HG03103 (cell line): Measurements from ENCODE around the gene PDE9A.

Experiments
- ATAC-seq: cut with Tn5 transposase; IDR thresholded peaks from one replicate; pipeline ENCODE4 v1.9.1; 2021; ENCODE audit warnings: low read depth; ENCODE audit not compliant: unreplicated experiment

PDE9A gene

DNA sequence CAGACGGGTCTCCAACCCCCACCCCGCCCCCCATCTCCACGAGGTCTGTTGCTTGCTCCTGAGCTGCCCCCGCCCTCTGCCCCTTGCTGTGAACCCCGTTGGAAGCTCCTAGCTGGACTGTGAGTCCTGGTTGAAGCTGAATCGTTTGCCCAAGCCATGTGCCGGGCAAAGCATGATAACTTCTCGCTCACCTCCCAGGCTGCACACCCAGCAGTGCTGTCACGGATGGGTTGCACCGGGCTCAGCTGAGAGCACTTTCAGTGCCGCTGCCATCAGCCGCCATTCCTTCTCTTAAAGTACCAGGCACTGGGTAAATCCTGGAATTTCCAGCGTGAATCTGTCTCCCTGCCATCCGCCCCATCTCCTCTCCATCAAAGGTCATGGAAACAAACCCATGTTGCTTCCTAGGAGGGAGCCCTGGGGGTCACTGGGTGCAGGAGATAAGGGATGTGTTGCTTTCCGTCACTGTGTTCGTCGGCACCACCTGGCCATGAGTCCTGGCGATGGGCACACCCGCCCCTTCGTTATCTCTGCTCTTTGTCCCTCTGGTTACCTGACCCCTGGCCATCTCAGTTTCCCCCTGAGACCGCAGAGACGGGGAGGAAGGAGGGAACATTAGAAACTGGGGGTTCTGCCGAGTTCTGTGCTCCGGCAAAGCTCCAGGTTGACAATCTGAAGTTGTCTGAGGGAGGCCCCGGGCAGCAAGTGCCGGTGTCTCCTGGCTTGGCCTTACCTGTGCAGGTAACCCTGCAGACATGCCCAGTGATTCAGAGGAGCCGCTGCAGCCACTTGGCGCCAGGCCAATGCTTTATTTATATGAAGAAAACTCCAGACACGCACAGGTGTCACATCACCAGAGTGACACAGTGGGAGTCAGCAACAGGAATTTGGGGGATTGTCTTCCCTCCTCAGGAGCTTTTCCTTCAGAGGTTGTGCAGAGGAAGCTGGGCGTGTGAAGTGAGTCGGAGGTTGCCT is 2.7 kb downstream of the PDE9A start:
- ATAC-seq = no peak

DNA sequence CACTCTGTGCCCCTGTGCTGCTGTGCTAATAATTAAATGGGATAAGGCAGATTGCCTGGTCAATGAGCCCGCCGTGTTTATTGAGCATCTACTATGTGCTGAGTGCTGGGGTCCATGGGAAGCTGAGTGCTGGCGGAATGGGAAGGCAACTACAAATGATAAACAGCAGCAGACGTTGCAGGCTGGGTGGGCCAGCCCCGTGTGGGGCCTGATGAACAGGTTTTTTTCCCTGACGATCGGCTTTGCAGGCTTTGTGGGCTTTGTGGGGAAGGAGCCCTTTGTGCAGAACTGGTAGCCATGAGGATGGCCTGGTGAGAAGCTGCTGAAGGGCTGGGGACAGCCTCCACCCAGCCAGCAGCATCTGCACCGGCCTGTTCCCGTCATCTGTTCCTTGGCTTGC is 3.5 kb downstream of the PDE9A start:
- no peak for ATAC-seq

DNA sequence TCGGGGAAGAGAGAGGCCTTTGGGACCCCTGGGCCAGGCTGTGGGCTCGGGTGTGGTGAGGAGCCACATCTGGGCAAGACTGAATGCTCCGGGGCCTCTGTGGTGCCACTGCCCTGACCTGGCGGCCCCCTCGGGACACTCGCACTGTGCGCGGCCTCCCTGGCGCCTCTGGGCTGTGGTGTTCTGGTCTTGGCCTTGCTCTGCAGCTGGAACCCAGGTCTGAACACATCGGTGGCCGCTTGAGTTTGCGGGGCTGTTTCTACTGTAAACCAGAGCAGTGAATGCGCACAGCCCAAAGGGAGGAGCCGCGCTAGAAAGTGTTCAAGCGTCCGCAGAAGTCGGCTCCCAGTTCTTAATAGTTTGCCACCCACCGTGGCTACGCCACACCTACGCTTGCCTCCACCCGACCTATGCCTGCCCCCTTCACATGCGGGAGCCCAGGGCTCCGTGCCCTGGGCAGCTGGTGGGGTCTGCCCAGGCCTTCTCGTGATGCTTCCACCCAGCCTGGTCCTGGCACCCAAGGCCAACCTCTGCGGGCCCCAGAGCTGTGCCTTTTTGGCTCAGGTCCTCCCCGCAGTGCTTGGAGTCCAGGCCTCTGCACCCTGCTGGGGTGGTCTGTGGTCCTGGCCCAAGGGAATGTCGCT is 4.4 kb downstream of the PDE9A start:
- ATAC-seq = no peak

DNA sequence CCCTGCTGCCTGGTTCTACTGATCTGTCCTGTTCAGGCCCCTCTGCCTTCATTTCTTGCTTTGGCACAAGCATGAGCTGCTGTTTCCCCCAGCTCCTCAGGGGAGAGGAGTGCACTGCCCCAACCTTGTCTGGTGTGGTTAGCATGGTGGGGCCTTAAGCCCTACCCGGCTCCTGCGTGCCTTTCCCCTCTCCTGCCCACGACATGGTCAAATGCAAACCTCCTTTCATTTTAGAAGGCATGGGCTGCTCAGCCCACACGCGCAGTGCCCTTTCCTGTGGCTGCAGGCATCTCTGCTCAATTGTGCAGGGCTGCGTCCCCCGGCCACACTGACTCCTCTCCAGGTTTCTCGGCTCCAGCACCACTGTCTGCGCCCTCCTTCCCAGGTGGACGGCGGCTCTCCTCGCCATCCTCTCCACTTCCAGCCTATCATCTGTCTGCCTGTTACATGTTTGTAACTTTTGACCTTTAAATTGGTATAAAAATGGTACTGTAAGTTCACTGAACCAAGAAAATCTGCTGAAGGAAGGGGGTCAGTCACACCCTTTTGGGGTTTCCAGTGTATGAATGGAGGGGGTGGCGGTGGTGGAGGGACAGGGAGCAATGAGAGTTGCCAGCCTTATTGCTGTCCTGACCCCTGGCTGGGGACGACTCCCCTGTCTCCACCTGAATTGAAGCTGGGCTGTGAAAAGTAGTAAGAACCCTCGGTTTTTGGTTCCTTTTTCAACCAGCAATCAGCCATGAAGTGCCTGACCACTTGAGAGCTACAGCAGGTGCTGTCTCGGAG is 5.1 kb downstream of the PDE9A start:
- ATAC-seq = no peak

DNA sequence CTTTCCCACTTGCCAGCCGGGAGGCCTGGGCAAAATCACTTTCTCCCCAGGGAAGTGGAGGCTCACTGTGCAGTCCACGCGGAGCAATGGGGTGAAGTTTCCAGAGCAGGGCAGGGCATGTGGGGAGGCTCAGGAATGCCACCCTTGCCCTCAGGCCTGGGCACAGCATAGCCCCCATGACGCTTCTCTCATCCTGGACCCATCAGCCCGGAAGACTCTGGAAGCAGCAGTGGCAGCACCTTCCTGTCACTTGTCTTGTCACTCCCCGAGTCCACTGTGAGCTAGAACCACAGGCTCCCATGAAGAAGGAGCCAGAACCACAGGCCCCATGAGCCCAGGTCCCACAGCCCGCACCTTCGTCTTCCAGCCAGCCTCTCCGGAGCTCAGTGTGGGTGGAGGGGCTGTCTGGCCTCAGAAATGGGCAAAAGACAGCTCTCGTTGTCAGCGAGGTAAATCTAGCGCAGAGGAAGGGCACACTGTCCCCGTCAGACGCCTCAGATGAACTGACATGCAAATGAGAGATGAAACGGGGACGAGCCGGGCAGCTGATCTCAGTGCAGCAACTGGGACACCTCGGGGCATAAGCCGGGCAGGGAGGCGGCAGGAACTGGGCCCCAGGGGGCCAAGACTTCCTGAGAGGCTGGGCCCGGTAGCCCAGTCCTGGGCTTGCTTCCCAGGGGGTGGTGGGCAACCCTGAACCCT is 6.1 kb downstream of the PDE9A start:
- ATAC-seq = no peak

DNA sequence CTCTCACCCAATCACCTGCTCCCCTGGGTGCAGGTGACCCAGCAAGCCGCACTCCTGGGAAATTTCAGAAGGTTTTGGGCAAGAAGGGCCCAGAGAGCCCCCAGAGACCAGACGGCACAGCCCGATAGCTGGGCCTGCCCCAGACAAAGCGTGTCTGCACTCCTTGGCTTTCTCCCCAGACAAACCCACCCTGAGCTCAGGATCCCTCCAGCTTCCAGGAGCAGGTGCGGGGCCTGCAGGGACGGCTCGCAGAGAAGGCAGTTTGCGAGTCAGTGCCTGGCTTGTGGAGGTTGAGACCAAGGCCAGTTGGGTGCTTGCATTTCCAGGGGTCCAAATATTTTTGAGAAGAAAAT is 6.7 kb downstream of the PDE9A start:
- ATAC-seq = no peak

DNA sequence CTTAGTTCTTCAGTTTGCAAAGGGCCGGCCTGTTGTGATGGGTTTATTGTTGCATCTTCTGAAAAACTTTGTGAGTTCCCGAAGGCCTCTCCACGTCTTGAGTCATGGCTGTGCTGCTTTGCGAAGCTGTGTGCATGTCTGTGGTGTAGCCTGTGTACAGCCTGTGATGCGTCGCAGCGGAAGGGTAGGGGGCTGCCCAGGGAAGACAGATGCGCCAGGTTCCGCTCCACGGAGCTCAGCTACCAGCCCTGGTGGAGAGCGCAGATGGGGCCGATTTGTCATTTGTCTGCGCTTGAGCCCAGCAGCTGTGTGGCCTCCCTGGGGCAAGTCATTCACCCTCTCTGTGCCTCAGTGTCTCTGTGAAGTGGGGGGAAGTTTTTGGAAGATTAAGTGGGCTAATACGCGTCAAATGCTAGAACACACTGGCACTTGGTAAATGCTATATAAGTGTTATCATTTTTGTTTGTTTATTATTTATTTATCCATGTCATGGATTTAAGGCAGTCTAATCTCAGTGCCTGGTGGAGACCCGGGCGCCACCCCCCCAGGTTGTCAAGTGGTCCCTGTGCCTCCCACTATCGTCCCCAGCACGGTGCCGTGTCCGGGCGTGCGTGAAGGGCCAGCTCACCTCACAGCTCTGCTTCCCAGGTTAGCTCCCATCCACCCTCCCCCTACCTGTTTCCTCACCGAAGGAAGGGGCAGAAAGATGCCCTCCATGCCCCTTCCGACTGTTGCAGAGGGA is 8.4 kb downstream of the PDE9A start:
- ATAC-seq = no peak

DNA sequence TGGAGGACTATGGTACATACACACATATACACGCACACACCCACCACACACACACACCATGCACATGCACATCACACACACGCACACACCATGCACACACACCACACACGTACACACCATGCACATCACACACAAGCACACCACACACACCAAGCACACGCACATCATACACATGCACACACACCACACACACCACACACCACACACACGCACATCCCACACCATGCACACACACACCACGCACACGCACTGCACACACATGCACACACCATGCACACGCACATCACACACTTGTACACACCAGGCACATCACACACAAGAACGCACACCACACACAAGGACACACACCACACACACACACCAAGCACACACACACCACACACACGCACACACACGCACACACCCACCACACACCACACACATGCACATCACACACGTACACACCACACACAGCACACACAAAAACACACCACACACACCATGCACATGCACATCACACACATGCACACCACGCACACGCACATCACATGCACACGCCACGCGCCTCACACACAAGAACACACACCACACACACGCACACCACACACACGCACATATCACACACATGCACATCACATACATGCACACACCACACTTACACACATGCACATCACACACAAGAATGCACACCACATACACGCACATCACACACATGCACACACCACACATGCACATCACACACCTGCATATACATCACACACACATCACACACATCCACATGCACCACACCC is 9.2 kb downstream of the PDE9A start:
- ATAC-seq = no peak

DNA sequence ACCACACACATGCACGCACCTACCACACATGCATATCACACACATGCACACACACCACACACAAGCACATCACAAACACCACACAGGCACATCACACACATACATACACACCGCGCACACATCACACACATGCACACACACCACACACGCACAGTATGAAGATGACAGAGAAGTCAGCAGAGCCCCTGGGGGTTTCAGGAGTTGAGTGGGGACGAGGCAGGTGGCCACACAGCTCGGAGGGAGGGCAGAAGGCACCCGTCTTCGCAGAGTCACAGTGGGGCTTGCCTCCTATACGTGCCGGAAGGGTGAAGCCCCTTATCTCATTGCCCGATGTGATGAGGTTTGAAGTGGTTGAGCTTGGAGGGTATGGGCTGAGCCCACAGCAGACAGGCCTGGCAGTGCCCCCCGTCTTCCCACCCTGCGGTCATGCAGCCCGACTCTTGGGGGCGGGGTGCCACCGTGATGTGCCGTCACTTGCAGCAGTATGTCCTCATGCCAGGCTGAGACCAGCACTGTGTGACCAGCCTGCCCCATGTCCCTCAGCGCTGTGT is 9.9 kb downstream of the PDE9A start:
- ATAC-seq = no peak

DNA sequence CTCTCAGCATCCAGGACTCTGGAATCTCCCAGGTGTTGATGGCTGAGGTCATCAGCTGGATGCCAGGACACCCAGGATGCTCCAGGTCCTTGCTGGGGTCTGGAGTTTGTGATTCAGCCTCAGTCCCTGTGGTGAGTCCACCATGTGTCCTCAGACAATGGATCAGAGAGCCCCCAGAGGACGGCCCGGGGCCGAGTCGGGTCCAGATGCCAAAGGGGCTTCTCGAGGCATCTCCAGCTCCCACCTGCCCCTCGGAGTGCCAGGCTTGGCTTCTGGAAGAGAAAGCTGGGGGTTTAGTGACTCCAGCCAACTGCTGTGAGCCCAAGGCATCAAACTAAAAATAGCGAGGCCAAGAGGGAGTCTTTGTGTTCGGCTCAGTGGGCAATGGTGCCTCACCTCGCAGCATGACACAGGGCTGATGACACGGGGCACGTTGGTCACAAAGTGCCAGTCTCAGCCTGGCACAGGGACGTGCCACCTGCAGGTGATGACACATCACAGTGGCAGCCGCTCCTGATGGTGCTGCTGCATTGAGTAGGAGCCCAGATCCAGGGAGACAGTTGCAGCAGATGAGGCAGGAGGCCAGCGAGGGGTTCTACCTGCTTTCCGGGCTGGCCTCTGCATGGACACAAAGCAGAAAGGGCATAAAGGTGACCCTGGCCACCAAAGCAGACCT is 10.6 kb downstream of the PDE9A start:
- no peak for ATAC-seq

DNA sequence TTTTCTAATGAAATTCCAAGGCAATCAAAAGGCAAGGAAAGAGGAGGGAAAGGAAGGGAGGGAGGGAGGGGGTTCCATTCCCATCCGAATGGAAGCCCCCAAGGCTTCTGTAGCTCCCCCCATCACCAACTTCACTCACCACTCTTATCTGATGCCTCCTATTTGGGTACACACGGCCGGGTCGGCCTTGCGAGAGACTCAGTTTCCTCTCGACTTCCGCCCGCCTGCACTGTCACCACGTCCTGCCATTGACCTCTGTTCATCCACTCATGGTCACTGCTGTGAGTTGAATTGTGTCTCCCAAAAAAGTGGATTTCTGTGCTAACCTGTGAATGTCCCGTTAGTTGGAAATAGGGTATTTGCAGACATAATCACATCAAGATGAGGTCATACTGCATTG is 11.2 kb downstream of the PDE9A start:
- ATAC-seq = no peak

DNA sequence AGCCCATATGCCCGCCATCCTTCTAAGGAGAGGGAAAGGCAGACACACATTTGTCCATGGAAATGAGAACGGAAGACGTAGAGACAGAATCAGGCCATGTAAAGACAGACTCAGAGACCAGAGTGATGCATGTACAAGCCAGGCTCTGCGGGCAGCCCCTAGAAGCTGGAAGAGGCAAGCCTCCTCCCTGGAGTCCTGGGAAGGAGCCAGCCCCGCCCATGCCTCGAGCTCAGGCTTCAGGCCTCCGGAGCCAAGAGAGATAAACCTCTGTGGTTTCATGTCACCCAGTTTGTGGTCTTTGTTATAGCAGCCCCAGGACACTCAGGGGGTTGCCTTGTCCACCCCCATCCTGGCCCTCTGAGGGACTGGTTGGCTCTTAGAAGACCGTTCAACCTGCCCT is 11.6 kb downstream of the PDE9A start:
- ATAC-seq = no peak

DNA sequence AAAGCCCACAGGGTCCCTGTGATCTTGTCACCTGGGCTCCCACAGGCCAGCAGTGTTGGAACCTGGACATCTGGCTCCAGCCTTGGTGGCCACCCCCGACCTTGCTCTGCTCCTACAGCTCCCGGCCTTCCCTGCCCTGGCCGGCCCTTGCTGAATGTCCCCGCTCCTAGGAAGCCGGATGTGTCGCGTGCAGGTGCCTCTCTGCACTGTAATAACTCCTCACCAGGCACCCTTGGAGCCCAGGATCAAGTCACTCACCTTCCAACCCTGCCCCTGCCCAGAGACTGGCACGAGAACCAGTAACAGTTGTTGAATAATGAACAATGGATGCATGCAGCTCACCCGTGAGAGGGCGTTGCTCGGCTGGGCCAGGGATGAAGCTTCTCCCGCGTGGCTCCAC is 12.1 kb downstream of the PDE9A start:
- no peak for ATAC-seq

DNA sequence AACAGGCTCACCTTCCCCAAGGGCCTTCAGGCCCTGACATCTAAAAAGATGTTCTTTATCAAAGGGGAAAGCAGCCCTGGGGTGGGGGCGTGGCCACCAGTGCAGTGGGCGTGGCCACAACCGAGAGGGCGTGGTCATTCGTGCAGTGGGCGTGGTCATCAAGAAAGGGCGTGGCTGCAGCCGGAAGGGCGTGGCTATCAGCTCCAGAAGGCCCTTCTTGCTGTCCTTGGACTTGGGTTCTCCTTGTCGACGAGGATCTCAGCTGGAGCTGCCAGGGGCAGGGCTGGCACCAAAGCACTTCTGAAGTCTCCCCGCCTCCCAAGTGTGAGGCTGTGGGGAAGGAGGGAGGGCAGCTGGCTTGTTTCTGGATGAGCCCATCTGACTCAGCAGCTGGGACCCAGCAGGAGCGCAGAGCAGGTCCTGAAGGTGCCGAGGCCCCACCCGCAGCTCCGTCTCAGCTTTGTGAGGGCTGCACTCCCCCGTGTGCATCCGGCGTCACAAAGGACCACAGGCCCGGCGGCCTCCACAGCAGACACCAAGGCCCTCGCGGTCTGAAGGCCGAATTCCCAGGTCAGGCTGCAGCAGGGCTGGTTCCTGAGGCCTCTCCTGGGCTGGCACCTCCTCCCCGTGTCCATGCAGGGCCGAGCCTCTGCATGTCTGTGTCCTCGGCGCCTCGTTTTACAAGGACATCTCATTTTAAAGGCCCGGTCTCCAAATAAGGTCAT is 12.8 kb downstream of the PDE9A start:
- ATAC-seq = no peak

DNA sequence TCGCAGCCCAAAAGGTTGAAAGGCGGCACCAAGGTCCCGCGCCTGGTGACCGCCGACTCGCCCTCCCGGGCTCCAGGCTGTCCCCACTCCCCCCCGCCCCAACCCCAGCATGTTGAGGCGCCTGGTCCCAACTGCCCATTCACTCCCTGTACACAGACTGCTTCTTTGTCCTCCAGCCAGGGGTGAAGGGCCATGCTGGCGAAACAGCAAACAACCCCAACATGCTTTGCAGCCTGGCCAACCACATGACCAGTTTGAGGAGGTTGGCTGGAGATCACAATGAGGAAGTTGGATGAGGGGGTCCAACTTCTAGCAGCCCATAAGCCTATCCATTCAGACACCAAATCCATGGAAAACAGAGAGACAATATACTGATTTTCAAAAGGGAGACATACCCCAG is 13.5 kb downstream of the PDE9A start:
- no peak for ATAC-seq

DNA sequence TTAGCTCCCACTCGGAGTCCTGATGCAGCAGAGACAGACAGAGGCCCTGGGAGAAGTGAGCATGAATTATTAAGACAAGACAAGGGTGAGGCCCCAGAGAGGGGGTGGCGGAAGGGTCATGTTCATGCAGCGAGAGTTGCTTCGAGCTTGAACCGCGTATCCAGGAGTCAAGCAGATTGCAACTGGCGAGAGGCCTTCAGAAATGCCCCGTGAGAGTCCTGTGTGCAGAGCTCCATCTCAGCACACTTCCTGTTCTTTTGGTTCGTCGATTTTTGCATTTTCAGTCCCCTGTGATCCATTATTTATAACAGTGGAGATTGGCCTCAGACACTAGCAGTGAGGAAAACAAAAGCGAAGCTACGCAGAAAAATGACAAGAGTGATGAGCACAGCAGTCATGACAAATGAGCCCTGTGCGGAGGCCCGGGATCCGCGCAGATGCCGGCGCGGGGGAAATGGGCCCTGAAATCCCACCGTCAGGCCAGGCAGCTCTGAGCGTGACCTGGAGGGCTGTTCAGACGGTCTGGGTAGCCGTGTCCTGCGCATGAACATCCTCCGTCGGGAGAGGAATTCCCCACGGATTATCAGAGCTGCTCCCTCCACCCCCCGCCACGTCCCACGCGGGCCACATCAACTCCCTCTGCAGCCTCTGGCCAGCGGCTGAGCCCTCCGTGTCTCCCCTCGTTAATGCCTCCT is 15.0 kb downstream of the PDE9A start:
- ATAC-seq = no peak

DNA sequence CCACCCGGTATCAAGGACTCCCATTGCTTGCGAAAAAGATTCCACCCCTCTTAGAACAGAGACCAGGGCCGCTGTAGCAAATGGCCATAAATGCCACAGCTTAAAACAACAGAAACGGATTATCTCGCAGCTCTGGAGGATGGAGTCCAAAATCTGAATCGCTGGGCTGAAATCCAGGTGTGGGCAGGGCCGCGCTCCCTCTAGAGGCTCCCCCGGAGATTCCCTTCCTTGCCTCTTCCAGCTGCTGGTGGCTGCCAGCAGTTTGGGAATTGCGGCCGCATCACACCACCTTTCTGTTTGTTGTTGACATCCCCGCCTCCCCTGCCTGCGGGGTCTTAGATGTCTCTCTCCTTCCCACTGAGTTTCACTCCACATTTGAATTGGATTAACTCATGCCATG is 15.6 kb downstream of the PDE9A start:
- no peak for ATAC-seq
